H1 (cell line): ENCODE measurements around the gene FAM168B. TPM values are rescaled to one million over a fixed set of nuclear protein-coding genes. Genes with fewer than 3 reads are reported as not detected.

Experiments
- CBX5 ChIP-seq: fragments of 300-800, 300-1000 bp; sonication (generic); IDR thresholded peaks from 2 replicates; pipeline ENCODE4 v1.7.1; 2016; ENCODE audit warnings: antibody characterized with exemption, low read length, low read depth
- FOSL1 ChIP-seq: IDR thresholded peaks from 2 replicates; pipeline ENCODE4 v1.6.1; 2011; ENCODE audit warnings: mild to moderate bottlenecking, low read depth, low read length, moderate library complexity; ENCODE audit not compliant: insufficient read depth
- GTF2F1 ChIP-seq: IDR thresholded peaks from 2 replicates; pipeline ENCODE4 v1.6.1; 2012; ENCODE audit warnings: low read depth, low read length, improper control_type of control experiment, borderline replicate concordance
- HDAC6 ChIP-seq: IDR thresholded peaks from one replicate; pipeline ENCODE4 v1.7.1; 2012; ENCODE audit warnings: low read depth, mild to moderate bottlenecking, inconsistent platforms, low read length, moderate library complexity
- KDM4A ChIP-seq: IDR thresholded peaks from one replicate; pipeline ENCODE4 v1.7.1; 2012; ENCODE audit warnings: low read depth, mild to moderate bottlenecking, moderate library complexity, low read length, inconsistent platforms; ENCODE audit not compliant: severe bottlenecking
- KDM5A ChIP-seq: fragments of 200-600 bp; IDR thresholded peaks from 2 replicates; pipeline ENCODE4 v1.7.1; 2012; ENCODE audit warnings: mild to moderate bottlenecking, low read length, inconsistent platforms, mixed read lengths
- RNF2 ChIP-seq: fragments of 200-900, 300-1000 bp; sonication (generic); IDR thresholded peaks from 2 replicates; pipeline ENCODE4 v1.7.1; 2016; ENCODE audit warnings: borderline replicate concordance, low read depth, mild to moderate bottlenecking, antibody characterized with exemption, low read length; ENCODE audit not compliant: poor library complexity, severe bottlenecking; ENCODE audit errors: missing control alignments
- SIRT6 ChIP-seq: IDR thresholded peaks from one replicate; pipeline ENCODE4 v1.7.1; 2012; ENCODE audit warnings: low read length, inconsistent platforms
- SIX5 ChIP-seq: IDR thresholded peaks from 2 replicates; pipeline ENCODE4 v1.6.1; 2011; ENCODE audit warnings: mild to moderate bottlenecking, low read depth, low read length
- TAF7 ChIP-seq: optimal IDR thresholded peaks from 2 replicates; pipeline ENCODE3; 2011; ENCODE audit warnings: low read depth, mild to moderate bottlenecking, inconsistent platforms, low read length, moderate library complexity, borderline replicate concordance
- polyA plus RNA-seq, 7 experiments: library from polyadenylated mRNA; depleted of rRNA in 3 of 7; stranded (reverse) in 5 of 7; unstranded in 2 of 7; fragments of >200 nt in 5 of 7; fragments of 200-250 nt in 2 of 7; gene quantifications; 1 replicate in 5 of 7; 2 replicates in 1 of 7; 4 replicates in 1 of 7; pipeline versions ENCODE4 v1.2.1 to v1.2.3, GENCODE V29; 2011 to 2013; ENCODE audit warnings: missing spikeins in 2 of 7, mixed read lengths in 2 of 7
- total RNA-seq: library from RNA; stranded (reverse); fragmentation: NEBNext Ultra II Directional; extraction: Animal tissue kit (Norgen Biotek cat#: 25700); gene quantifications from 2 replicates; pipeline ENCODE4 v1.2.1, GENCODE V29; 2021

FAM168B gene
- total and polyA plus RNA-seq, 2 of the 8 experiments (the other 6 are each of a cell fraction or from before 2014, with no cell fraction given) = 61.9 to 123 TPM

- TF ChIP-seq FOSL1 (no peak), SIRT6 (no peak), CBX5 (no peak), SIX5 (no peak), GTF2F1 (no peak), KDM5A (no peak), HDAC6 (no peak), KDM4A (no peak), RNF2 (no peak), TAF7 (no peak)
Measured at GRCh38 chr2:131038258-131039100, 54.8 kb downstream of the FAM168B start (continued).
